Measurements from ENCODE around the gene RAB10.
"Not testable (repeated sequence)": the region's sequence is repeated elsewhere in the genome, so short reads cannot be mapped to it uniquely, and the experiment has no call there.

Gene RAB10

DNA sequence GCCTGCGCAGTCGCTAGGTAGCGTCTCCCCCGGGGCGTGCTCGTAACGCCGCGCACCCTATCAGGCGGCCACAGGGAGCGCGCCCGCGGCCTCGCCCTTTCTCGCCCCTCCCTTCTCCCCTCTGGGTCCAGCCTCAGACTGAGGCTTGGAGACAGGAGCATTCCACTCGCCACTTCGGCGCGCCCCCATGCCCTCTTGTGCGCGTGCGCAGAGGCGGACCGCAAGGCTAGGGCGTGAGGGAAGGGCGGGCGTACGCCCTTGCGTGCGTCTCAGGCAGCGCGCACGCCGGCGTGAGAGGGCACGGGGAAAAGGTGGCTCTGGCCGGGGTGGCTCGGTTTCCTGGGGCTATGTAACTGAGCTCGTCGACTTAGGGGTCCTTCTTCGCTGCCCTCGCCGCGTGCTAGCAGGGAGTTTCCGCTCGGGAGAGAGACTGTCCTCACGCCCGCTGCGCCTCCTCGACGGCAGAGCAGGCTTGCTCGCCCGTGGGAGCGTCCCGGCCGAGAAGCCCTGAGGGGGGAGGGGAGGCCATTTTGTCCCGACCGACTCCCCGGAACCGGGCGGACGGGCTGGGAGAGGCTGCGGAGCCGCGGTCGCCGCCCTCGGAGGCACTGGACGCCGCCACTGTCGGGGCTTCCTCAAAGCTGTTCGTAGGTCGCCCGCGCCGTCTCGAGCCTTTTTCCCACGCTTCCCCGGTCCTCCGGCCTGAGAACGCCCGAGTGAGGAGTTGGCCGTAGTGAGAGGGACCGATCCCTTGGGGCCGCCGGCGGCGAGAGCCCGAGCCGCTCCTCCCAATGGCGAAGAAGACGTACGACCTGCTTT lies at the start of gene RAB10:
RAB10 (plus strand) TSS at position 267 of the 819 bp plus-strand sequence; CDS start at position 792, 525 bp downstream.
- Histone ChIP-seq H3K4me1 (ENCODE audit: control insufficient read depth, insufficient read depth, low read length) (peaks cover 18% of the 10 kb centered on the region), H3K27ac (ENCODE audit: low read length) (peak within 1 kb of the TSS; percentile 90), H3K36me3 (ENCODE audit: control insufficient read depth in 2 of 2, insufficient read depth in 2 of 2, low read length in 2 of 2) (no peaks in the 10 kb centered on the region), H3K27me3 (ENCODE audit: control insufficient read depth in 1 of 2, insufficient read depth in 2 of 2, low read length in 2 of 2) (no peaks in the 10 kb centered on the region), H3K4me3 (ENCODE audit: low read length in 2 of 2) (peak within 1 kb of the TSS; percentile 81 to 99), H3K9me3 (ENCODE audit: control insufficient read depth in 2 of 2, low read length in 2 of 2) (no peaks in the 10 kb centered on the region), H3K9ac (ENCODE audit: low read length in 2 of 2) (peak within 1 kb of the TSS; percentile 89 to 95)

- Histone ChIP-seq H3K9me3 (ENCODE audit: control insufficient read depth in 2 of 2, low read length in 2 of 2) (no peaks in the 10 kb centered on the region), H3K36me3 (ENCODE audit: control insufficient read depth in 2 of 2, insufficient read depth in 2 of 2, low read length in 2 of 2) (no peaks in the 10 kb centered on the region), H3K4me3 (ENCODE audit: low read length in 2 of 2) (no peak overlapping the region), H3K27me3 (ENCODE audit: control insufficient read depth in 1 of 2, insufficient read depth in 2 of 2, low read length in 2 of 2) (no peaks in the 10 kb centered on the region), H3K9ac (ENCODE audit: low read length in 2 of 2) (no peak overlapping the region), H3K27ac (ENCODE audit: low read length) (no peak overlapping the region), H3K4me1 (ENCODE audit: control insufficient read depth, insufficient read depth, low read length) (peaks cover 4% of the 10 kb centered on the region)
These were observed 45.8 kb upstream of the RAB10 start for GRCh38 chr2:25988134-25988533.

GRCh38 chr2:25989154-25989553 lies 44.7 kb upstream of the RAB10 start:
- Histone ChIP-seq H3K9ac (ENCODE audit: low read length in 2 of 2) (no peak overlapping the region), H3K27me3 (ENCODE audit: control insufficient read depth in 1 of 2, insufficient read depth in 2 of 2, low read length in 2 of 2) (no peaks in the 10 kb centered on the region), H3K4me1 (ENCODE audit: control insufficient read depth, insufficient read depth, low read length) (peaks cover 3% of the 10 kb centered on the region), H3K36me3 (ENCODE audit: control insufficient read depth in 2 of 2, insufficient read depth in 2 of 2, low read length in 2 of 2) (no peaks in the 10 kb centered on the region), H3K9me3 (ENCODE audit: control insufficient read depth in 2 of 2, low read length in 2 of 2) (no peaks in the 10 kb centered on the region), H3K4me3 (ENCODE audit: low read length in 2 of 2) (no peak overlapping the region), H3K27ac (ENCODE audit: low read length) (no peak overlapping the region)

DNA sequence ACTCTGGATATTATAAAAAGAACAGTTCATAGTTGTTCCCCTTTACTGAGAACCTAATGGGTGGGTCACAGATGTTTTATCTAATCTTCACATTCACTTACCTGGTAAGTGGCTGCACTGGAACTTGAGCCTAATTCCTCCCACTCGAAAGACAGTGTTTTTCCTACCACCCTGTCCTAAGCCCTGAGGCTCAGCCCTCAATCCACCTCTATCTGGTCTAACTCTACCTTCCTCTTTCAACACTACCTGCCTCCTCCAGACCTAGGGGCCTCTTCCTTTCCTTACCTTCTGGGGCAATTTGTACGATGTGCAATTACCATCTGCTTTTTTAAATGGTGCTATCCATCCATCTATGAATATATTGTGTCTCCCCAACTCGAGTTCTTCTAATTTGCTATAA lies 41.9 kb upstream of the RAB10 start:
- Histone ChIP-seq H3K4me3 (ENCODE audit: low read length in 2 of 2) (no peak overlapping the region), H3K9ac (ENCODE audit: low read length in 2 of 2) (no peak overlapping the region), H3K9me3 (ENCODE audit: control insufficient read depth in 2 of 2, low read length in 2 of 2) (no peaks in the 10 kb centered on the region), H3K36me3 (ENCODE audit: control insufficient read depth in 2 of 2, insufficient read depth in 2 of 2, low read length in 2 of 2) (no peaks in the 10 kb centered on the region), H3K27ac (ENCODE audit: low read length) (no peak overlapping the region), H3K4me1 (ENCODE audit: control insufficient read depth, insufficient read depth, low read length) (peaks cover 3% of the 10 kb centered on the region), H3K27me3 (ENCODE audit: control insufficient read depth in 1 of 2, insufficient read depth in 2 of 2, low read length in 2 of 2) (no peaks in the 10 kb centered on the region)

DNA sequence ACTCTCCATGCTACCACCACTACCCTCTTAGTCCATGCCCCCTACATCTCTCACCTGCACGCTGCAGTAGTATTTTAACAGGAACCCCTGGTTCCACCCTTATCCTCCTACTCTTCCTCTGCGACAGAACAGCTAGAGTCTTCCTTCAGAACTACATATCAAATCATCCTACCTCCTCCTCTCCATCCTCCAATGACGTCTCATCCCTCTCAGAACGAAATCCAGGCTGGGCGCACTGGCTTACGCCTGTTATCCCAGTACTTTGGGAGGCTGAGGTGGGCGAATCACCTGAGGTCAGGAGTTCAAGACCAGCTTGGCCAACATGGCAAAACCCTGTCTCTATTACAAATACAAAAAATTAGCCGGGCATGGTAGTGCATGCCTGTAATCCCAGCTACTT lies 41.3 kb upstream of the RAB10 start:
- Histone ChIP-seq H3K9me3 (ENCODE audit: control insufficient read depth in 2 of 2, low read length in 2 of 2) (no peaks in the 10 kb centered on the region), H3K9ac (ENCODE audit: low read length in 2 of 2) (no peak overlapping the region), H3K4me3 (ENCODE audit: low read length in 2 of 2) (no peak overlapping the region), H3K4me1 (ENCODE audit: control insufficient read depth, insufficient read depth, low read length) (peaks cover 3% of the 10 kb centered on the region), H3K27ac (ENCODE audit: low read length) (no peak overlapping the region), H3K27me3 (ENCODE audit: control insufficient read depth in 1 of 2, insufficient read depth in 2 of 2, low read length in 2 of 2) (no peaks in the 10 kb centered on the region), H3K36me3 (ENCODE audit: control insufficient read depth in 2 of 2, insufficient read depth in 2 of 2, low read length in 2 of 2) (no peaks in the 10 kb centered on the region)

DNA sequence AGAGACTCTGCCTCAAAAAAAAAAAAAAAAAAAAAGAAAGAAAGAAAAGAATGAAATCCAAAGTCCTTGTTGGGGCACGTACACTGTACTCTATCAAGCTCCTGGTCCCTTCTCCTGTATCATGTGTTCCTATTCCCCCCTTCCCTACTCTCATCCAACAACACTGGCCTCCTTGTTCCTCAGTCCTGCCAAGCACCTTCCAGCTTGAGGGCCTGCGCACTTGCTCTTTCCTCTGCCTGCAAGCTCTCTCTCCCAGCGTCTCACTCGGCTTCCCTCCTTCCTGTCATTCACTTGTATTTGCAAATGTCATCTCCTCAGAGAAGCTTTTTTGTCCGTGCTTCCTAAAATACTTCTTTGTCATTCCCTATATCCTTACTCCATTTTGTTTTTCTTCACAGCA lies 40.8 kb upstream of the RAB10 start:
- H3K9ac ChIP-seq (ENCODE audit: low read length in 2 of 2): no peak overlapping the region

GRCh38 chr2:25994509-25994908 lies 39.4 kb upstream of the RAB10 start:
- Histone ChIP-seq H3K9ac (ENCODE audit: low read length in 2 of 2) (no peak overlapping the region), H3K36me3 (ENCODE audit: control insufficient read depth in 2 of 2, insufficient read depth in 2 of 2, low read length in 2 of 2) (no peaks in the 10 kb centered on the region), H3K4me3 (ENCODE audit: low read length in 2 of 2) (no peak overlapping the region), H3K4me1 (ENCODE audit: control insufficient read depth, insufficient read depth, low read length) (peaks cover 3% of the 10 kb centered on the region), H3K27ac (ENCODE audit: low read length) (no peak overlapping the region), H3K27me3 (ENCODE audit: control insufficient read depth in 1 of 2, insufficient read depth in 2 of 2, low read length in 2 of 2) (no peaks in the 10 kb centered on the region), H3K9me3 (ENCODE audit: control insufficient read depth in 2 of 2, low read length in 2 of 2) (no peaks in the 10 kb centered on the region)

More for the DNA sequence above, 40.8 kb upstream of the RAB10 start:
- Histone ChIP-seq H3K27me3 (ENCODE audit: control insufficient read depth in 1 of 2, insufficient read depth in 2 of 2, low read length in 2 of 2) (no peaks in the 10 kb centered on the region), H3K36me3 (ENCODE audit: control insufficient read depth in 2 of 2, insufficient read depth in 2 of 2, low read length in 2 of 2) (no peaks in the 10 kb centered on the region), H3K4me3 (ENCODE audit: low read length in 2 of 2) (no peak overlapping the region), H3K27ac (ENCODE audit: low read length) (no peak overlapping the region), H3K4me1 (ENCODE audit: control insufficient read depth, insufficient read depth, low read length) (peaks cover 3% of the 10 kb centered on the region), H3K9me3 (ENCODE audit: control insufficient read depth in 2 of 2, low read length in 2 of 2) (no peaks in the 10 kb centered on the region)

- no peak overlapping the region for H3K9ac ChIP-seq (ENCODE audit: low read length in 2 of 2)
These were observed 37.0 kb upstream of the RAB10 start for GRCh38 chr2:25996844-25997243.

GRCh38 chr2:25998816-25999383 lies 35.0 kb upstream of the RAB10 start:
- H3K9me3 ChIP-seq (ENCODE audit: control insufficient read depth in 2 of 2, low read length in 2 of 2); H3K36me3 ChIP-seq (ENCODE audit: control insufficient read depth in 2 of 2, insufficient read depth in 2 of 2, low read length in 2 of 2); H3K4me3 ChIP-seq (ENCODE audit: low read length in 2 of 2); H3K27me3 ChIP-seq (ENCODE audit: control insufficient read depth in 1 of 2, insufficient read depth in 2 of 2, low read length in 2 of 2); H3K9ac ChIP-seq (ENCODE audit: low read length in 2 of 2); H3K27ac ChIP-seq (ENCODE audit: low read length): not testable (repeated sequence)
- peaks cover 19% of the 10 kb centered on the region for H3K4me1 ChIP-seq (ENCODE audit: control insufficient read depth, insufficient read depth, low read length)

More at GRCh38 chr2:25996844-25997243, 37.0 kb upstream of the RAB10 start:
- Histone ChIP-seq H3K4me1 (ENCODE audit: control insufficient read depth, insufficient read depth, low read length) (peaks cover 8% of the 10 kb centered on the region), H3K4me3 (ENCODE audit: low read length in 2 of 2) (no peak overlapping the region), H3K9me3 (ENCODE audit: control insufficient read depth in 2 of 2, low read length in 2 of 2) (no peaks in the 10 kb centered on the region), H3K27ac (ENCODE audit: low read length) (no peak overlapping the region), H3K36me3 (ENCODE audit: control insufficient read depth in 2 of 2, insufficient read depth in 2 of 2, low read length in 2 of 2) (no peaks in the 10 kb centered on the region), H3K27me3 (ENCODE audit: control insufficient read depth in 1 of 2, insufficient read depth in 2 of 2, low read length in 2 of 2) (no peaks in the 10 kb centered on the region)

DNA sequence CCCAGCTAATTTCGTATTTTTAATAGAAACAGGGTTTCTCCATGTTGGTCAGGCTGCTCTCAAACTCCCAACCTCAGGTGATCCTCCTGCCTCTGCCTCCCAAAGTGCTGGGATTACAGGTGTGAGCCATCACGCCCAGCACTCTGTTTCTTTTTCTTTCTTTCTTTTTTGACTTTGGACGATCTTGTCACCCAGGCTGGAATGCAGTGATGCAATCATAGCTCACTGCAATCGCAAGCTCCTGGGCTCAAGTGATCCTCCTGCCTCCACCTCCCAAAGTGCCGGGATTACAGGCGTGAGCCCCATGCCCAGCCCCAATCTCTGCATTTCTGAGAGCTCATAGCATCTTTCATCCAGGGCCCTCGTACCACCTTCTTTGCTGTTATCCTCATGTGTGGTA lies 34.5 kb upstream of the RAB10 start:
- H3K9me3 ChIP-seq (ENCODE audit: control insufficient read depth in 2 of 2, low read length in 2 of 2); H3K9ac ChIP-seq (ENCODE audit: low read length in 2 of 2); H3K36me3 ChIP-seq (ENCODE audit: control insufficient read depth in 2 of 2, insufficient read depth in 2 of 2, low read length in 2 of 2); H3K4me3 ChIP-seq (ENCODE audit: low read length in 2 of 2); H3K27ac ChIP-seq (ENCODE audit: low read length); H3K27me3 ChIP-seq (ENCODE audit: control insufficient read depth in 1 of 2, insufficient read depth in 2 of 2, low read length in 2 of 2): not testable (repeated sequence)
- H3K4me1 ChIP-seq (ENCODE audit: control insufficient read depth, insufficient read depth, low read length): peaks cover 19% of the 10 kb centered on the region

DNA sequence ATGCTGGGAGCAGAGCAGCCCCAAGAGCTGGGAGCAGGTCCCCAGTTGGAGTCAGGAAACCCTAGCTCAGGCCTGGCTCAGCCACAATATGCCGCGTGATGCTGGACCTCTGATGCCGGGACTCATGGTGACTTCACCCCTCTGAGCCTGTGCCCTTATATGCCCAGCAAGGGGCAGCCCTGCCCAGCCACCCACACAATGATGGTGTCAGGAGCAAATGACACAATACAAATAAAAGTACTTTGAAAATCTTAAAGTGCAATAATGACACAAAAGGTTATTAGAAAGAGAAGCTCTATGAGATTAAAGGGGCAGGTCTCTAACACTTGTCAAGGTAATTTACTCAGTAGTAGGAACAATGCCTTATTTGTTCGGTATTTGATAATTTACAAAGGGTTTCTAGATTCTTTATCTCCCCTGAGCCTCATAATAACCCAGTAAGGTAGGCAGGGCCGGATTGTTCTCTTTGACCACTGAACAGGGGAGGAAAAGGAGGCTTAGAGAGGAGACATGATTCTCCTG lies 33.3 kb upstream of the RAB10 start:
- Histone ChIP-seq H3K27me3 (ENCODE audit: control insufficient read depth in 1 of 2, insufficient read depth in 2 of 2, low read length in 2 of 2) (no peaks in the 10 kb centered on the region), H3K36me3 (ENCODE audit: control insufficient read depth in 2 of 2, insufficient read depth in 2 of 2, low read length in 2 of 2) (no peaks in the 10 kb centered on the region), H3K27ac (ENCODE audit: low read length) (no peak overlapping the region), H3K4me3 (ENCODE audit: low read length in 2 of 2) (no peak overlapping the region), H3K9ac (ENCODE audit: low read length in 2 of 2) (no peak overlapping the region), H3K9me3 (ENCODE audit: control insufficient read depth in 2 of 2, low read length in 2 of 2) (no peaks in the 10 kb centered on the region), H3K4me1 (ENCODE audit: control insufficient read depth, insufficient read depth, low read length) (peaks cover 19% of the 10 kb centered on the region)
